A673 (cell line): ENCODE data around the gene THRSP.

Experiments used
- CTCF ChIP-seq: fragments of 300-800, 200-600 bp; sonication (generic); conservative IDR thresholded peaks from 2 replicates; pipeline ENCODE4 v1.5.1; 2017; ENCODE audit warnings: low read depth, mild to moderate bottlenecking, antibody characterized with exemption, low read length, moderate library complexity, mixed read lengths
- EZH2 ChIP-seq: fragments of 200-600 bp; sonication (generic); IDR thresholded peaks from 2 replicates; pipeline ENCODE4 v1.6.1; 2017; ENCODE audit warnings: borderline replicate concordance, low read depth, mild to moderate bottlenecking, mixed read lengths, antibody characterized with exemption, low read length; ENCODE audit not compliant: poor library complexity, severe bottlenecking

DNA sequence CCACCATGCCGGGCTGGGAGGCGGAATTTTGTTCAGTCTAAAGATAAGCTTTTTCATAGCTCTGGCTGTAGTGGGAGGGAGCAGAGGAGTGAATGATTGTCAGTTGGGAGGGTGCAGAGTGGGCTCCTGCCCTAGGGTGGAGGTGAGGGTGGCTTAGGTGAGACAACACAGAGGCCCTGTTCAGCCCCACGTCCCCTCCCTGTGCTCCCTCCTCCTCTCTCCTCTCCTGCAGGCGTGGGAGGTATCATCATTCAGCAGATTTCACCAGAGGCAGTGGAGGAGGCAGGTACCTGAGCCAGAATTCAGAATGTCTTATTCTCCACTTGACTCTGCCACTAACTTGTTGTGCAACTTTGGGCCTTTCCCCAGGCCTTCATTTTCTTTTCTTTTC, 1.7 kb upstream of the THRSP start:
- TF ChIP-seq CTCF (no peak), EZH2 (no peak)
